Testis (tissue), 3 donors: ENCODE results near the gene CHST5. TPM values are rescaled to one million over a fixed set of nuclear protein-coding genes. Genes with fewer than 3 reads are reported as not detected.
A peak's percentile ranks its signal among the peaks of the same experiment; 100 is the strongest.

Experiments used
- DNase-seq: peaks from one replicate; pipeline ENCODE4 v3.0.0-alpha.2; 2019
- H3K27ac ChIP-seq, 2 donors: fragments of 200-600 bp; sonication (generic); one replicate each; pipeline ENCODE4 v1.5.1; 2019
- H3K27me3 ChIP-seq: fragments of 200-600 bp; sonication (generic); one replicate; pipeline ENCODE4 v1.5.1; 2019
- H3K36me3 ChIP-seq: fragments of 200-600 bp; sonication (generic); one replicate; pipeline ENCODE4 v1.5.1; 2017; ENCODE audit warnings: low read depth; ENCODE audit errors: missing control alignments
- H3K4me1 ChIP-seq: fragments of 200-600 bp; sonication (generic); one replicate; pipeline ENCODE4 v1.5.1; 2019
- H3K4me3 ChIP-seq, 2 donors: fragments of 200-600 bp; sonication (generic); one replicate each; pipeline ENCODE4 v1.5.1; 2017 to 2019
- H3K9me3 ChIP-seq: fragments of 200-600 bp; sonication (generic); one replicate; pipeline ENCODE4 v1.5.1; 2017
- POLR2A ChIP-seq: fragments of 450-650 bp; IDR thresholded peaks from one replicate; pipeline ENCODE4 v1.6.1; 2017; ENCODE audit warnings: antibody characterized with exemption, mild to moderate bottlenecking, moderate library complexity
- WGBS, 2 donors: methylation state at CpG; one replicate each; pipeline ENCODE4 v1.1.5; 2018; 5-methylcytosine and 5-hydroxymethylcytosine counted together
- intact Hi-C: fragments of 100-400 bp; cut with DNase I; formaldehyde crosslinking; loops from one replicate; pipeline ENCODE4 v1.15.1; 2023; ENCODE audit warnings: low total_unique reads
- polyA plus RNA-seq: library from polyadenylated mRNA; stranded (reverse); fragments of 350-450 nt; fragmentation: Illumina TruSeq; extraction: RNeasy Lipid Tissue Mini Kit (QIAGEN cat#74804); gene quantifications from one replicate; pipeline ENCODE4 v1.2.3, GENCODE V29; 2014; ENCODE audit warnings: low read depth, low replicate concordance; ENCODE audit not compliant: insufficient read depth
- total RNA-seq, 2 donors: library from RNA; depleted of rRNA; stranded (reverse); fragments of >200 nt; gene quantifications; one replicate each; pipeline ENCODE4 v1.2.3, GENCODE V29; 2016
- TF ChIP-seq, protein P1 (sequence below), 3 experiments: fragments of 450-650 bp in 2 of 3; fragments of 200-600 bp in 1 of 3; sonication (generic) in 1 of 3; IDR thresholded peaks; one replicate each; pipeline ENCODE4 v1.5.1; 2016 to 2019; ENCODE audit warnings: antibody characterized with exemption in 3 of 3, mild to moderate bottlenecking in 2 of 3, moderate library complexity in 1 of 3

CHST5 gene
- total and polyA plus RNA-seq, 3 donors from 2014 or later: 0.26 to 0.74 (median 0.55) TPM

DNA sequence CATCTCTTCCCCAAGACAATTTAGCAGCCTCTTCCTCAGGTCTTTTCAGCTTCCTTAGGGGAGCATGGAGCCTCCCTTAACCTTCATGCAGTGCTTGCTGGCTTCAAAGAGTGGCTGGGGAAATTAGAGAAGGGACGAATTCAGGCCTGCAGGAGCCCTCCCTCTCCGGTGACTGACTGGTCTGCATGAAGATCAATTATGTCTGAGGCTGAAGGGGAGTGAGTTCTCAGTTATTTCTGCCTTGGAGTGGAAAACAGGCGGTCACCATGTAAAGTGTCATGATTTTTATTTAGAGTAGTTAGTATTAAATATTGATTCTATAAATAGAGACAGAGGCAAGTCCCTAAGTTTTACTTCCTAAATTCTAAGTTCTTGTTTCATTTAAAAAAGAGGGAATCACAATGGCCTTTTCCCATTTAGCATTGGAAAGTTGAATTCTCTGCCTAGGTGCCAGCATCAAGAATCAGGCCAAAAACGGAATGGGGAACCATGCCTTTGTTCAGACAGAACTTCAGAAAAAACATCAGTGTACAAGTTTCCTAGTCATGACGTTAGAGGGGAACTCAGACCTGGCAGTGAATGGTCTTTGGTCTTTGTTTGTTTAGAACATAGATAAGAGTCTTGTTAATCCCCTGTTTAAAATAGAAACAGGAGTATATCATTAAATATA, 34.6 kb upstream of the CHST5 start:
- TF ChIP-seq POLR2A: no peak
- intact Hi-C loops: loop anchor here (10.0 kb wide), 1 partner anchor 74 kb away; the partner anchor contains the start of genes KARS1 and TERF2IP
- no peak for DNase-seq
- H3K9me3 ChIP-seq: no peaks in the 10 kb centered on the region
- WGBS, 2 donors: 64 to 70% methylated on average over 5 of the region's 5 CpGs
- no peaks in the 10 kb centered on the region for H3K4me1 ChIP-seq
- H3K27ac ChIP-seq: no peak overlapping the region
- H3K27me3 ChIP-seq: no peaks in the 10 kb centered on the region
- no peak overlapping the region for H3K4me3 ChIP-seq
- H3K36me3 ChIP-seq: no peaks in the 10 kb centered on the region

DNA sequence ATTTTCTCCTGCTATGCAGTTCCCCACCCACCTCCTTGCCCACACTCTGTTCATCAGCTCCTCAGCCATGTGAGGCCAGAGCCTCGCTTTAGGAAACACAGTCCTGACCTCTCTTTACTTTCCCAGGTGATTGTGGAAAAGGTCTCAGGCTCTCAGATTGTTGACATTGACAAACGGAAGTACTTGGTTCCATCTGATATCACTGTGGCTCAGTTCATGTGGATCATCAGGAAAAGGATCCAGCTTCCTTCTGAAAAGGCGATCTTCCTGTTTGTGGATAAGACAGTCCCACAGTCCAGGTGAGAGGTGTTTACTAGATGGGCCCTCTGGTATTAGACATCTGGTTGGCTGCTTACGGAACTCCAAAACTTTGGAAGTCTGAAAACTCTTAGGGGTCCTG, 32.0 kb upstream of the CHST5 start:
- no peaks in the 10 kb centered on the region for H3K4me1 ChIP-seq
- 73 to 76% methylated on average over 4 of the region's 4 CpGs for WGBS, 2 donors
- TF ChIP-seq, protein P1, sequence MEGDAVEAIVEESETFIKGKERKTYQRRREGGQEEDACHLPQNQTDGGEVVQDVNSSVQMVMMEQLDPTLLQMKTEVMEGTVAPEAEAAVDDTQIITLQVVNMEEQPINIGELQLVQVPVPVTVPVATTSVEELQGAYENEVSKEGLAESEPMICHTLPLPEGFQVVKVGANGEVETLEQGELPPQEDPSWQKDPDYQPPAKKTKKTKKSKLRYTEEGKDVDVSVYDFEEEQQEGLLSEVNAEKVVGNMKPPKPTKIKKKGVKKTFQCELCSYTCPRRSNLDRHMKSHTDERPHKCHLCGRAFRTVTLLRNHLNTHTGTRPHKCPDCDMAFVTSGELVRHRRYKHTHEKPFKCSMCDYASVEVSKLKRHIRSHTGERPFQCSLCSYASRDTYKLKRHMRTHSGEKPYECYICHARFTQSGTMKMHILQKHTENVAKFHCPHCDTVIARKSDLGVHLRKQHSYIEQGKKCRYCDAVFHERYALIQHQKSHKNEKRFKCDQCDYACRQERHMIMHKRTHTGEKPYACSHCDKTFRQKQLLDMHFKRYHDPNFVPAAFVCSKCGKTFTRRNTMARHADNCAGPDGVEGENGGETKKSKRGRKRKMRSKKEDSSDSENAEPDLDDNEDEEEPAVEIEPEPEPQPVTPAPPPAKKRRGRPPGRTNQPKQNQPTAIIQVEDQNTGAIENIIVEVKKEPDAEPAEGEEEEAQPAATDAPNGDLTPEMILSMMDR (IDR thresholded peaks at IDR 0.05): no peak
- TF ChIP-seq POLR2A: no peak
- no peak for DNase-seq
- H3K9me3 ChIP-seq: no peaks in the 10 kb centered on the region
- H3K27ac ChIP-seq: peak overlapping the region in 1 of 2 donors; percentile 31
- H3K36me3 ChIP-seq: no peaks in the 10 kb centered on the region
- no peaks in the 10 kb centered on the region for H3K27me3 ChIP-seq
- H3K4me3 ChIP-seq: no peak overlapping the region
- intact Hi-C loops: no loop called here

DNA sequence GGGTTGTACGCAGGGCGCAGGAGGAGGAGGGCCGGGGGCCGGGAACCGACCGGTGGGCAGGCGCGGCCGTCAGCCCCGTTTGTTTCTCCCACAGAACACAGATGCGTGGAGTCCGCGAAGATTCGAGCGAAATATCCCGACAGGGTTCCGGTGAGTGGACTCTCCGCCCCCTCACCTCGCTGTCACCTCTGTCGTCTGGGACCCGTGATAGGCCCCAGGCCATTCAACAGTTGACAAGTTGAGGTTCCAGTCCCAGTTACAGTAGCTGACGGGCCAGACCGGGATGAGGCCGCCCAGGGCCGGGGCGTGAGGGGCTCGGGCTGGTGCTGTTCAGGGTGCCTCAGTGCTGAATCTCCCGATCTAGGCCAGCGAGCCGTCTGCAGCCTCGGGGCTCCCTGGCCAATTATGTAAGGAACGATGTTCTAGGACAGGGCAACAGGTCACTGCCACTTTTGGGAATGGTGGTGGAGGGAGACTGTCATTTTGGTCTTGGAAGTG, 30.9 kb upstream of the CHST5 start:
- H3K4me3 ChIP-seq: peak overlapping the region; percentile 93 to 98
- peak; percentile 37 for DNase-seq
- WGBS, 2 donors: 2% methylated on average over 19 of the region's 32 CpGs; no CpG with 5 or more reads in 1 of the 2 donors
- peak overlapping the region; percentile 77 to 82 for H3K27ac ChIP-seq
- H3K27me3 ChIP-seq: no peaks in the 10 kb centered on the region
- H3K4me1 ChIP-seq: no peaks in the 10 kb centered on the region
- no peaks in the 10 kb centered on the region for H3K9me3 ChIP-seq
- intact Hi-C loops: no loop called here
- H3K36me3 ChIP-seq: no peaks in the 10 kb centered on the region
- TF ChIP-seq, protein P1 (IDR thresholded peaks at IDR 0.05): no peak
- TF ChIP-seq POLR2A: no peak

DNA sequence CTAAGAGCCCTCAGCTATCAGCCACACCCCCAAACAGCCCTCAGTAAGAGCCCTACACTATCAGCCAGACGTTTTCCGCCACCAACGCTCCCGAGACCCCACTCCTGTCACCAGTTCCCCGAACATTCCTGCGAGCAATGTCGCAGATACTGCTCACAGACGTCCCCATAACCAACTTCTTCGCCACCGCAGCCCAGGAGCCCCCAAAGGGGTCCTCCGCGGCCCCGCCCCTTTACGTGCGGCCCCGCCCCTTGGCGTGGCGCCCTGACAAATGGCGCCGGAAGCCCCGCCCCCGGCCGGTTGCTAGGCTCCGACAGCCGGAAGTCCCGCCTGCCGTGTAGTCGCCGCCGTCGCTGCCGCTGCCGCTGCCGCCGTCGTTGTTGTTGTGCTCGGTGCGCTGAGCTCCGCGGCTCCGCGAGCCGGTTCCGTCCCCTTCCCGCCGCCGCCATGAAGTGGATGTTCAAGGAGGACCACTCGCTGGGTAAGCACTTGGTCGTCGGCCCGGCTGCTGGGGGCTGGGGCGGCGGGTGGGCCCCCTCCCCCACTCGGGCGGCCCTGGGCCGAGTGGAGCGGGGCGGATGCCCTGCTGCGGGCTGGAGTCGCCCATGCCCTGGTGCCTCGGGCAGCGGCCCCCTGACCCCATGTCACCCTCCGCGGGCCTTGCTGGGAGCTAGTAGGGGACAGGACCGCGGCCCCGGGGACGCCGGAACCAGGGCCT, 30.3 kb upstream of the CHST5 start, which contains the start of gene GABARAPL2:
Gene GABARAPL2, plus strand, starts transcription at position 340 of the 718 bp plus-strand sequence. Its CDS starts 108 bp downstream, at position 448.
- Histone ChIP-seq H3K36me3 (no peaks in the 10 kb centered on the region), H3K4me1 (no peaks in the 10 kb centered on the region)
- intact Hi-C loops: no loop called here

More for the DNA sequence above, 30.3 kb upstream of the CHST5 start, which contains the start of gene GABARAPL2:
- DNase-seq: peak; percentile 89
- WGBS, 2 donors: 0 to 1% methylated on average over 12 to 66 of the region's 69 CpGs
- Histone ChIP-seq H3K27me3 (no peaks in the 10 kb centered on the region), H3K9me3 (no peaks in the 10 kb centered on the region), H3K4me3 (peak within 1 kb of the TSS; percentile 93 to 98), H3K27ac (peak within 1 kb of the TSS; percentile 77 to 82)
- TF ChIP-seq, protein P1 (IDR thresholded peaks at IDR 0.05): no peak
- peak; percentile 56 for TF ChIP-seq POLR2A
